K562 (cell line): ENCODE data around the gene GPR32. TPM values are rescaled to one million over a fixed set of nuclear protein-coding genes. Genes with fewer than 3 reads are reported as not detected.

ENCODE experiments used
- ATAC-seq: fragments of 200-7000 bp; cut with Tn5 transposase; 3 replicates; pipeline ENCODE4 v1.9.1; 2020; ENCODE audit warnings: moderate library complexity
- BruUV-seq: library from RNA; stranded (reverse); fragments of 400-500 nt; replicated peaks from 2 replicates; lab custom pipeline; 2021; lab: Mats Ljungman, UMichigan
- CTCF ChIA-PET: fragments of 300-600 bp; formaldehyde crosslinking; extraction: SDS; loops from one replicate; lab custom pipeline; 2021; ENCODE audit warnings: low intra/inter-chr PET ratio; lab: Yijun Ruan, JAX
- POLR2A ChIA-PET: fragments of 300-600, 350-650 bp; sonication (Branson Sonifier 250); formaldehyde crosslinking; extraction: SDS; loops from one replicate; lab custom pipeline; 2021; ENCODE audit warnings: antibody characterized with exemption, inconsistent platforms; lab: Yijun Ruan, JAX
- DNase-seq, 4 experiments: peaks; one replicate each; pipeline versions ENCODE4 v3.0.0 to v3.0.0-alpha.2; 2011 to 2018; ENCODE audit warnings: low spot score in 3 of 4, mixed read lengths in 3 of 4; ENCODE audit errors: extremely low read depth in 1 of 4
- FAIRE-seq: peaks from 2 replicates; lab custom pipeline; 2011; peaks lifted over from hg19 to GRCh38; lab: Jason Lieb, UNC
- H2AFZ ChIP-seq: 2 replicates; pipeline ENCODE4 v1.6.0; 2011; ENCODE audit warnings: low read depth, low read length, control low read depth, inconsistent platforms
- H3K27ac ChIP-seq: fragments of 200-600 bp; 3 replicates; pipeline ENCODE4 v1.8.0; 2011; ENCODE audit warnings: low read depth, mild to moderate bottlenecking, control low read depth, inconsistent platforms, low read length, moderate library complexity, mixed read lengths; ENCODE audit errors: extremely low read depth
- H3K27me3 ChIP-seq, 2 experiments: fragments of 300-600 bp in 1 of 2; 2 replicates in 1 of 2; 3 replicates in 1 of 2; pipeline versions ENCODE4 v1.6.0 to v1.8.0; 2011; ENCODE audit warnings: inconsistent platforms in 2 of 2, low read length in 2 of 2, mild to moderate bottlenecking in 1 of 2, mixed read lengths in 1 of 2, moderate library complexity in 1 of 2; ENCODE audit not compliant: control insufficient read depth in 2 of 2, insufficient read depth in 2 of 2
- H3K36me3 ChIP-seq: fragments of 300-600 bp; 3 replicates; pipeline ENCODE4 v1.8.0; 2011; ENCODE audit warnings: mild to moderate bottlenecking, low read length, inconsistent platforms; ENCODE audit not compliant: control insufficient read depth, insufficient read depth
- H3K4me1 ChIP-seq, 2 experiments: fragments of 200-600 bp in 1 of 2; replicated peaks in 1 of 2; 2 replicates in 1 of 2; 3 replicates in 1 of 2; pipeline versions ENCODE4 v1.5.1 to v1.8.0; 2011; ENCODE audit warnings: inconsistent platforms in 2 of 2, low read length in 2 of 2, mild to moderate bottlenecking in 1 of 2, mixed read lengths in 1 of 2, moderate library complexity in 1 of 2; ENCODE audit not compliant: control insufficient read depth in 2 of 2, insufficient read depth in 2 of 2
- H3K4me2 ChIP-seq: 2 replicates; pipeline ENCODE4 v1.6.1; 2011; ENCODE audit warnings: low read length, control low read depth, inconsistent platforms, mixed read lengths; ENCODE audit not compliant: insufficient read depth
- H3K4me3 ChIP-seq: fragments of 200-600 bp; sonication (generic), shearing (Covaris generic); 2 replicates; pipeline ENCODE4 v1.5.1; 2016; ENCODE audit warnings: control low read depth, inconsistent platforms
- H3K79me2 ChIP-seq: fragments of 200-600 bp; 3 replicates; pipeline ENCODE4 v1.8.0; 2011; ENCODE audit warnings: low read length, inconsistent platforms; ENCODE audit not compliant: control insufficient read depth, insufficient read depth
- H3K9ac ChIP-seq, 2 experiments: 2 replicates each; pipeline versions ENCODE4 v1.6.0 to v1.6.1; 2011; ENCODE audit warnings: low read depth in 2 of 2, low read length in 2 of 2, control low read depth in 1 of 2, inconsistent platforms in 1 of 2, mild to moderate bottlenecking in 1 of 2, mixed read lengths in 1 of 2; ENCODE audit not compliant: insufficient read depth in 1 of 2
- H3K9me1 ChIP-seq: one replicate; pipeline ENCODE4 v1.6.0; 2011; ENCODE audit warnings: inconsistent platforms, mild to moderate bottlenecking, low read length, moderate library complexity; ENCODE audit not compliant: control insufficient read depth, insufficient read depth
- H3K9me3 ChIP-seq: replicated peaks from 2 replicates; pipeline ENCODE4 v1.5.1; 2011; ENCODE audit warnings: low read depth, low read length, inconsistent platforms; ENCODE audit not compliant: control insufficient read depth, insufficient read depth
- H4K20me1 ChIP-seq: replicated peaks from 2 replicates; pipeline ENCODE4 v1.6.1; 2011; ENCODE audit warnings: low read length, inconsistent platforms, mixed read lengths; ENCODE audit not compliant: control insufficient read depth, insufficient read depth
- ARID1B ChIP-seq: fragments of 450-650 bp; IDR thresholded peaks from 2 replicates; pipeline ENCODE4 v1.6.1; 2016; ENCODE audit warnings: antibody characterized with exemption, mild to moderate bottlenecking, inconsistent platforms
- CTBP1 ChIP-seq: fragments of 450-650 bp; IDR thresholded peaks from 2 replicates; pipeline ENCODE4 v1.6.1; 2016; ENCODE audit warnings: borderline replicate concordance
- E2F8 ChIP-seq: fragments of 450-650 bp; IDR thresholded peaks from 2 replicates; pipeline ENCODE4 v1.7.1; 2018; ENCODE audit warnings: mild to moderate bottlenecking, low read depth; ENCODE audit not compliant: partially characterized antibody
- NFATC3 ChIP-seq: fragments of 450-650 bp; IDR thresholded peaks from 2 replicates; pipeline ENCODE4 v1.6.1; 2017; ENCODE audit warnings: mild to moderate bottlenecking
- RNF2 ChIP-seq: sonication (generic); IDR thresholded peaks from 2 replicates; pipeline ENCODE4 v1.6.1; 2016
- TAF15 ChIP-seq: fragments of 200-400 bp; formaldehyde crosslinking; IDR thresholded peaks from 2 replicates; pipeline ENCODE4 v1.6.1; 2017; ENCODE audit warnings: mild to moderate bottlenecking, low read depth, low read length, moderate library complexity
- WHSC1 ChIP-seq: IDR thresholded peaks from one replicate; pipeline ENCODE4 v1.6.1; 2012; ENCODE audit warnings: low read length, control low read depth, inconsistent platforms
- XRCC3 ChIP-seq: fragments of 450-650 bp; IDR thresholded peaks from 2 replicates; pipeline ENCODE4 v1.6.1; 2017; ENCODE audit warnings: mild to moderate bottlenecking, moderate library complexity
- ZBTB5 ChIP-seq: fragments of 450-650 bp; IDR thresholded peaks from 2 replicates; pipeline ENCODE4 v1.6.1; 2017; ENCODE audit warnings: antibody characterized with exemption
- ZNF316 ChIP-seq: fragments of 450-650 bp; IDR thresholded peaks from 2 replicates; pipeline ENCODE4 v1.6.1; 2016
- ZNF41 ChIP-seq: fragments of 250-450 bp; sonication (Bioruptor Pico); conservative IDR thresholded peaks from 2 replicates; pipeline ENCODE4 v1.4.0; 2020; ENCODE audit warnings: mild to moderate bottlenecking
- WGBS: fragments of 100-300 bp; shearing (Covaris generic); methylation state at CpG from one replicate; pipeline ENCODE4 v1.1.6; 2016; ENCODE audit warnings: low coverage, mixed read lengths; ENCODE audit not compliant: insufficient coverage; ENCODE audit errors: missing lambda C conversion rate; 5-methylcytosine and 5-hydroxymethylcytosine counted together
- in situ Hi-C: fragments of 300-500 bp; cut with MboI; formaldehyde crosslinking; loops from 4 replicates; pipeline ENCODE4 v1.15.0; 2018; ENCODE audit warnings: inconsistent platforms, mixed read lengths
- intact Hi-C: fragments of 100-400 bp; cut with micrococcal nuclease; formaldehyde crosslinking; loops from 2 replicates; pipeline ENCODE4 v1.14.2; 2022
- polyA plus RNA-seq, 8 experiments: library from polyadenylated mRNA; depleted of rRNA in 4 of 8; stranded (reverse) in 5 of 8; unstranded in 3 of 8; fragments of >200 nt; fragmentation: Nextera tagmentation in 2 of 8; fragmentation: Illumina TruSeq in 1 of 8; extraction: Ambion mirVana in 2 of 8; extraction: Trizol in 1 of 8; gene quantifications; 2 replicates each; pipeline versions ENCODE4 v1.2.1 to v1.2.3, GENCODE V29; 2011 to 2014; ENCODE audit warnings: inconsistent platforms in 1 of 8, missing spikeins in 1 of 8
- total RNA-seq, 7 experiments: library from RNA; depleted of rRNA in 6 of 7; stranded (reverse); fragments of >200 nt in 6 of 7; fragmentation: Illumina TruSeq in 2 of 7; extraction: Trizol in 2 of 7; gene quantifications; 2 replicates each; pipeline versions ENCODE4 v1.2.1 to v1.2.3, GENCODE V29; 2011 to 2021; ENCODE audit warnings: low replicate concordance in 1 of 7
- TF ChIP-seq, protein P1 (sequence below), 2 experiments: fragments of 450-650 bp; conservative IDR thresholded peaks; 2 replicates each; pipeline ENCODE4 v1.6.1; 2017; ENCODE audit warnings: mild to moderate bottlenecking in 2 of 2, moderate library complexity in 2 of 2
- TF ChIP-seq, protein P2 (sequence below), 2 experiments: fragments of 450-650 bp in 1 of 2; sonication (generic) in 1 of 2; formaldehyde crosslinking; conservative IDR thresholded peaks; 2 replicates each; pipeline versions ENCODE4 v1.4.0 to v1.8.1; 2020 to 2022; ENCODE audit warnings: mild to moderate bottlenecking in 1 of 2, missing genetic modification reagents in 1 of 2

Gene GPR32
- total and polyA plus RNA-seq, 9 of the 15 experiments (the other 6 are each of a cell fraction or from before 2014, with no cell fraction given) = not detected

- no peak for TF ChIP-seq WHSC1
These were observed 34.4 kb upstream of the GPR32 start (continued) for GRCh38 chr19:50735869-50736268.

GRCh38 chr19:50736338-50736737, 33.9 kb upstream of the GPR32 start:
- in situ Hi-C loops (no loop called here), intact Hi-C loops (no loop called here)
- CTCF ChIA-PET = no interaction called here
- WGBS = 27% methylated on average over 5 of the region's 5 CpGs
- H2AFZ ChIP-seq = peak overlapping the region; percentile 95
- no TSS peak for BruUV-seq
- H3K9ac ChIP-seq = peak overlapping the region in 1 of 2 experiments; percentile 57; a peak in 2 of 4 replicates
- ATAC-seq = no peak
- H3K79me2 ChIP-seq = no peaks in the 10 kb centered on the region
- POLR2A ChIA-PET = interaction anchor here (0.6 to 2.4 kb wide), 2 partner anchors 8 to 12 kb away, joined by 3 to 8 read pairs; no protein-coding TSS in a partner anchor
- H3K4me3 ChIP-seq = no peak overlapping the region
- no peaks in the 10 kb centered on the region for H3K9me3 ChIP-seq
- no peak for DNase-seq
- FAIRE-seq = no peak
- no peaks in the 10 kb centered on the region for H3K36me3 ChIP-seq
- peaks cover 29 to 44% of the 10 kb centered on the region in 2 experiments for H3K4me1 ChIP-seq
- H3K4me2 ChIP-seq = peak overlapping the region; percentile 45
- H3K9me1 ChIP-seq = no peaks in the 10 kb centered on the region
- H3K27ac ChIP-seq = peak overlapping the region; percentile 53
- no peaks in the 10 kb centered on the region for H3K27me3 ChIP-seq
- no peaks in the 10 kb centered on the region for H4K20me1 ChIP-seq
- TF ChIP-seq ARID1B (peak; percentile 24), RNF2 (no peak), E2F8 (peak; percentile 26), ZNF316 (peak; percentile 16; the same call in 1 of the 2 replicates), CTBP1 (no peak), ZBTB5 (no peak), ZNF41 (CRISPR knock-in tag) (no peak), NFATC3 (no peak), XRCC3 (no peak), TAF15 (no peak)
- TF ChIP-seq, protein P1, sequence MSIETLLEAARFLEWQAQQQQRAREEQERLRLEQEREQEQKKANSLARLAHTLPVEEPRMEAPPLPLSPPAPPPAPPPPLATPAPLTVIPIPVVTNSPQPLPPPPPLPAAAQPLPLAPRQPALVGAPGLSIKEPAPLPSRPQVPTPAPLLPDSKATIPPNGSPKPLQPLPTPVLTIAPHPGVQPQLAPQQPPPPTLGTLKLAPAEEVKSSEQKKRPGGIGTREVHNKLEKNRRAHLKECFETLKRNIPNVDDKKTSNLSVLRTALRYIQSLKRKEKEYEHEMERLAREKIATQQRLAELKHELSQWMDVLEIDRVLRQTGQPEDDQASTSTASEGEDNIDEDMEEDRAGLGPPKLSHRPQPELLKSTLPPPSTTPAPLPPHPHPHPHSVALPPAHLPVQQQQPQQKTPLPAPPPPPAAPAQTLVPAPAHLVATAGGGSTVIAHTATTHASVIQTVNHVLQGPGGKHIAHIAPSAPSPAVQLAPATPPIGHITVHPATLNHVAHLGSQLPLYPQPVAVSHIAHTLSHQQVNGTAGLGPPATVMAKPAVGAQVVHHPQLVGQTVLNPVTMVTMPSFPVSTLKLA (conservative IDR thresholded peaks at IDR 0.05) = 0 out of 4 replicates have a peak, but pooled peaks of 1 of the 2 experiments have one; percentile 24
- TF ChIP-seq, protein P2, sequence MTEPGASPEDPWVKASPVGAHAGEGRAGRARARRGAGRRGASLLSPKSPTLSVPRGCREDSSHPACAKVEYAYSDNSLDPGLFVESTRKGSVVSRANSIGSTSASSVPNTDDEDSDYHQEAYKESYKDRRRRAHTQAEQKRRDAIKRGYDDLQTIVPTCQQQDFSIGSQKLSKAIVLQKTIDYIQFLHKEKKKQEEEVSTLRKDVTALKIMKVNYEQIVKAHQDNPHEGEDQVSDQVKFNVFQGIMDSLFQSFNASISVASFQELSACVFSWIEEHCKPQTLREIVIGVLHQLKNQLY (CRISPR knock-in tag; conservative IDR thresholded peaks at IDR 0.05) = no peak
